Spleen (tissue), 7 donors: ENCODE results near the gene YAE1.

Experiments used
- POLR2A ChIP-seq, 3 donors: fragments of 450-650 bp; IDR thresholded peaks; one replicate each; pipeline ENCODE4 v1.5.1; 2017; ENCODE audit warnings: antibody characterized with exemption in 3 of 3, mild to moderate bottlenecking in 1 of 3
- TF ChIP-seq, protein P1 (sequence below), 11 experiments: fragments of 200-600 bp in 7 of 11; fragments of 450-650 bp in 4 of 11; sonication (generic) in 4 of 11; IDR thresholded peaks in 8 of 11; conservative IDR thresholded peaks in 3 of 11; 1 replicate in 7 of 11; 2 replicates in 4 of 11; pipeline versions ENCODE4 v1.4.0 to v1.8.0; 2016 to 2021; ENCODE audit warnings: antibody characterized with exemption in 11 of 11, inconsistent platforms in 4 of 11, mild to moderate bottlenecking in 1 of 11
- donor health status: DM: no; HTN: no; CAD: no; lungs with moderate emphysema.
- donor health status: DM: no; HTN: no; CAD: no.
- donor health status: DM: no; HTN: no; CAD: no.

DNA sequence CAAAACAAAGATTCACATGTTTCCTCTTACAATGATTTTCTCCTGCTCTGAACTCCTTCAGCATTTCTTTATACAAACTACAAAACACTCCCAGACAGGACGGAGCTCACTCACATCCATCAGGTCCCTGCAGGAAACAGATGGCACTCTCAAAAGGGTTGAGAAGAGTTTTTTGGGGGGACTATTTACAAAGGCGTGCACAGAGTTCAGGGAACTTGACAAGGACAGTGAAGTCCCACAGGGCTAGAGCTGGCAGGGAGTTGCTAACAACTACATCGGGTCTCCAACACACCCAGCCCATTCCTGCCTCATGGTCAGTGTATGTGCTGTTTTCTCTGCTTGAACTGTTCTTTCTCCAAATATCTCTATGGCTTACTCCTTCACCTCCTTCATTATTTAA lies 24.7 kb upstream of the YAE1 start:
- TF ChIP-seq, protein P1, sequence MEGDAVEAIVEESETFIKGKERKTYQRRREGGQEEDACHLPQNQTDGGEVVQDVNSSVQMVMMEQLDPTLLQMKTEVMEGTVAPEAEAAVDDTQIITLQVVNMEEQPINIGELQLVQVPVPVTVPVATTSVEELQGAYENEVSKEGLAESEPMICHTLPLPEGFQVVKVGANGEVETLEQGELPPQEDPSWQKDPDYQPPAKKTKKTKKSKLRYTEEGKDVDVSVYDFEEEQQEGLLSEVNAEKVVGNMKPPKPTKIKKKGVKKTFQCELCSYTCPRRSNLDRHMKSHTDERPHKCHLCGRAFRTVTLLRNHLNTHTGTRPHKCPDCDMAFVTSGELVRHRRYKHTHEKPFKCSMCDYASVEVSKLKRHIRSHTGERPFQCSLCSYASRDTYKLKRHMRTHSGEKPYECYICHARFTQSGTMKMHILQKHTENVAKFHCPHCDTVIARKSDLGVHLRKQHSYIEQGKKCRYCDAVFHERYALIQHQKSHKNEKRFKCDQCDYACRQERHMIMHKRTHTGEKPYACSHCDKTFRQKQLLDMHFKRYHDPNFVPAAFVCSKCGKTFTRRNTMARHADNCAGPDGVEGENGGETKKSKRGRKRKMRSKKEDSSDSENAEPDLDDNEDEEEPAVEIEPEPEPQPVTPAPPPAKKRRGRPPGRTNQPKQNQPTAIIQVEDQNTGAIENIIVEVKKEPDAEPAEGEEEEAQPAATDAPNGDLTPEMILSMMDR (IDR thresholded peaks at IDR 0.05 in 8 of 11, conservative IDR thresholded peaks at IDR 0.05 in 3 of 11): no peak
- TF ChIP-seq POLR2A (IDR thresholded peaks at IDR 0.05): no peak
